Stimulated activated CD4-positive, alpha-beta T cell treated with anti-CD3 and anti-CD28 coated beads, Interleukin-15, amount 100 ng/mL, for 48 hours (primary cell): Measurements from ENCODE around the gene XPO1.
"Not testable (repeated sequence)": the region's sequence is repeated elsewhere in the genome, so short reads cannot be mapped to it uniquely, and the experiment has no call there.

Experiments
- DNase-seq, 2 donors: peaks; one replicate each; pipeline ENCODE4 v3.0.0-alpha.2; 2020; ENCODE audit warnings: low read depth in 2 of 2

Gene XPO1

DNA sequence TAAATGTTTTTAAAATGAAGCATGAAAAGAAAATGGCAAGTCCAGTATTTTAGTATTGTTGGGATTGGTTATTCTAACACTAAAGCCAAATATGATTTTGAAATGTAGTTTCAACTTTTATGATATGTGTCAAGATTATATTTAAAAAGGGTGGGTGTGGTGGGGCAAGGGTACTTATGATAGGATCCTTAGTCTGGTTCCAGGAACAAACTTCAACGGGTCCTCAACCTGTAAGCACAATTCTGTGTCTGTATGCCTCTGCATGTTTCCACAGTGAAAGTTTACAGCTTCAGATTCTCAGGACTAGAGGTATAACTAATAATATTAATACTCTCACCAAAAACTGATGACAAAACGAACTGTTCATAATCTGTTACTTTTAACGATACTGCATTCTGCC lies 73.1 kb downstream of the XPO1 start:
- DNase-seq = no peak

DNA sequence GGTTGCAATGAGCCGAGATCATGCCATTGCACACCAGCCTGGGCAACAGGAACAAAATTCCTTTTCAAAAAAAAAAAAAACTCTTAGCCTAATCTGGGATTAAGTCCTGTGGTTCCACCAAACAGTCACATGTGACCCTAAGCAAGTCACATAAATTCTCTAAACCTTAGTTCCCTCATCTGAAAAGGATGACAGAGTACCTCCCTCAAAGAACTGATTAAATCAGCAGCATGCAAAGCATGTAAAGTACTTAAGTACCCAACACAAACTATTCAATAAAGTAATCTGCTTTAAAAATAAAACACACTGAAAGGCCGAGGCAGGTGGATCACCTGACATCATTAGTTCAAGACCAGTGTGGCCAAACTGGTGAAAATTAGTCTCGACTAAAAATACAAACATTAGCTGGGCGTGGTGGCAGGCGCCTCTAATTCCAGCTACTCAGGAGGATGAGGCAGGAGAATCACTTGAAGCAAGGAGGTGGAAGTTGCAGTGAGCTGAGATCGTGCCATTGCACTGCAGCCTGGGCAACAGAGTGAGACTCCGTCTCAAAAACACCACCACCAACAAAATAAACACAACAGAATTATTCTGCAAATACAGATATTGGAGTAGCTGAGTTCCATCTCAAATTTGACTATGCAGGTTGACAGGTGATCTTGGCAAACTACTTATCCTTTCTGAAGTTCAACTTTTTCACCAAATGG lies 74.2 kb downstream of the XPO1 start:
- no peak for DNase-seq

DNA sequence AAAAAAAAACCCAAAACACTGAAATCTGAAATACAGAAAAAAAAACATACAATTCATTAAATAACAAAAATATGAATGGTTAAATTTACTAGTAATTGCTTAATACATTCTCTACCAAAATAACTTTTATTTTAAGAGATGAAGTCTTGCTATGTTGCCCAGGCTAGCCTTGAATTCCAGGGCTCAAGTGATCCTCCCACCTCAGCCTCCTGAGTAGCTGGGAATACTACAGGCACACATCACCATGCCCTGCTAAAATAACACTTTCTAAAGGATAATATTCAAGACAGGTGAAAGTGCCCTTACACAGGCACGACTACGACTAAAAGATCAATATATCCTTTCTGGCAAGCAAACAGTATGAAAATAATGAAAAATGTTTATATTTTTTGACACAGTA lies 76.8 kb downstream of the XPO1 start:
- DNase-seq = no peak

DNA sequence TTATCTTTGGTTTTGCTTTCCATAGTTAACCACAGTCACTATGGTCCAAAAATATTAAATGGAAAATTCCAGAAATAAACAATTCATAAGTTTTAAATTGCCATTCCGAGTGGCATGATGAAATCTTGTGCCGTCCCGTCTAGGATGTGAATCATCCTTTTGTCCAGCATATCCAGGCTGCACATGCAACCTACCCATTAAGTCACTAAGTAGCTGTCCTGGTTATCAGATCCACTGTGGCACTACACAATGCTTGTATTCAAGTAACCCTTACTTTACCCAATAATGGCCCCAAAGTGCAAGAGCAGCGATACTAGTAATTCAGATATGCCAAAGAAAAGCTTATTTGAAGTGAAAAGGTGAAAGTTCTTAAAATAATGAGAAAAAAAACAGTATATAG lies 78.0 kb downstream of the XPO1 start:
- DNase-seq = no peak

DNA sequence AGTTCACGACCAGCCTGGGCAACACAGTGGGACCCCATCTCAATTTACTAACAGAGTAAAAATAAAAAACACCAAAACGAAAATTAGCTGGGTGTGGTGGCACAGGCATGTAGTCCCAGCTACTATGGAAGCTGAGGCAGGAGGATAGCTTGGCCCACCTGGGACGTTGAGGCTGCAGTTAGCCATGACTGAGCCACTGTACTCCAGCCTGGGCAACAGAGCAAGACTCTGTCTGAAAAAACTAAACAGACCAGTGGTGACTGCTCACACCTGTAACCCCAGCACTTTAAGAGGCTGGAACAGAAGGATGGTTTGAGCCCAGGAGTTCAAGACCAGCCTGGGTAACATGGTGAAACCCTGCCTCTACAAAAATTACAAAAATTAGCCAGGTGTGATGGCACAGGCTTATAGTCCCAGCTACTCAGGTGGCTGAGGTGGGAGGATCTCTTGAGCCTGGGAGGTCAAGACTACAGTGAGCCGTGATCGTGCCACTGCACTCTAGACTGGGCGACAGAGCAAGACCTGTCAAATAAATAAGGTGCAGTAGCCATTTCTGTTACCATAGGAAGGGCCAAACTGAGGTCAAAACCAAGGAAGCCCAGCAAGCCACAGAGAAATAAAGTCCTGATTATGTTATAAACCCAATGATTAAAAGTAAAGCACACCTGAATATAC lies 81.3 kb downstream of the XPO1 start:
- no peak for DNase-seq

DNA sequence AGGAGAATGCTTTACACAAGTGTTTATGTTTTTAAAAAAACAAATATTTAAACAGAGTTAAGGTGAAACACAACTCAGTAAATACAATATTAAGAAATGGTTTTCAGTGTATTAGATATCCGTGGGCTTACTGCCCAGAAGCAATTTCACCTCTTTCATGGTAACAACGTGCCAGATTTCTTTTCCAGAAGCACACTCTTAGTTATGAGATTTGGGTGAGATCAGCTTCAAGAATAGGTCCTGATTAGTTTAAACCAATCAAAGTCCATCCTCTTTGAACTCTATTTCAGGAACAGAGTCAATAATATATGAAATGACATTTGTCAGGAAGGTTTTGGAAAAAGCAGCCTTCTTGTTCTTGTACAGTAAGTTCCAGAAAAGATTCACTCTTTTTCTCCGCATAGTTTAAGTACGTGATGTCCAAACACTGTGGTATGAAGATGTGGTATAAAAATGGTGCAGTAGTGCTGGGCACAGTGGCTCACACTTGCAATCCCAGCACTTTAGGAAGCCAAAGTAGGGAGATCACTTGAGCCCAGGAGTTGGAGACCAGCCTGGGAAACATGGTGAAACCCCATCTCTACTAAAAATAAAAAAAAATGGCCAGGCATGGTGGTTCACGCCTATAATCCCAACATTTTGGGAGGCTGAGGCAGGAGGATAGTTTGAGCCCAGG lies 81.9 kb downstream of the XPO1 start:
- DNase-seq = no peak

DNA sequence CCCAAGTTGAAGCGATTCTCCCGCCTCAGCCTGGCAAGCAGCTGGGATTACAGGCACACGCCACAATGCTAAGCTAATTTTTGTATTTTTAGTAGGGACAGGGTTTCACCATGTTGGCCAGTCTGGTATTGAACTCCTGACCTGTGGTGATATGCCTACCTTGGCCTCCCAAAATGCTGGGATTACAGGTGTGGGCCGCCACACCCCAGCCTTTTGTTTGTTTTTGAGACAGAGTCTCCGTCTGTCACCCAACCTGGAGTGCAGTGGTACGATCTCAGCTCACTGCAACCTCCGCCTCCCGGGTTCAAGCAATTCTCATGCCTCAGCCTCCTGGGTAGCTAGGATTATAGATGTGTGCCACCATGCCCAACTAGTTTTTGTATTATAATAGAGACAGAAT lies 83.2 kb downstream of the XPO1 start:
- not testable (repeated sequence) for DNase-seq

DNA sequence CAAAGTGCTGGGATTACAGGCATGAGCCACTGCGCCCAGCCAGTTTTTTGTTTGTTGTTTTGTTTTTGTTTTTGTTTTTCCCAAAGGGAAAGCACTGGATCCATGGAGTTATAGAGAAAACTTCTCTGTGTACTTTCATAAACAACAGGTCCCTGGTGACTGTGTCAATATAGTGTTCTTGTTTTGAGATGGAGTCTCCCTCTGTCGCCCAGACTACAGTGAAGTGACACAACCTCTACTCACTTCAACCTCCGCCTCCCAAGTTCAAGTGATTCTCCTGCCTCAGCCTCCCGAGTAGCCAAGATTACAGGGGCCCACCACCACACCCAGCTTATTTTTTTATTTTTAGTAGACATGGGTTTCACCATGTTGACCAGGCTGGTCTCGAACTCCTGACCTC lies 83.8 kb downstream of the XPO1 start:
- no peak for DNase-seq

DNA sequence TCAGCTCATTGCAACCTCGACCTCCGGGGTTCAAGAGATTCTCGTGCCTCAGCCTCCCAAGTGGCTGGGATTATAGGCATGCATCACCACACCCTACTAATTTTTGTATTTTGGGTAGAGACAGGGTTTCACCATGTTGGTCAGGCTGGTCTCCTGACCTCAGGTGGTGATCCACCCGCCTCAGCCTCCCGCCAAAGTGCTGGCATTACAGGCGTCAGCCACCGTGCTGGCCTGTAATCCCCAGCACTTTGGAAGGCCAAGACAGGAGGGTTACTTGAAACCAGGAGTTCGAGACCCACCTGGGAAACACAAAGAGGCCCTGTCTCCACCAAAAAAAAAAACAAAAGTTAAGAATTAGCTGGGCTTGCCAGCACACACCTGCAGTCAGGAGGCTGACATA lies 85.8 kb downstream of the XPO1 start:
- DNase-seq = no peak

DNA sequence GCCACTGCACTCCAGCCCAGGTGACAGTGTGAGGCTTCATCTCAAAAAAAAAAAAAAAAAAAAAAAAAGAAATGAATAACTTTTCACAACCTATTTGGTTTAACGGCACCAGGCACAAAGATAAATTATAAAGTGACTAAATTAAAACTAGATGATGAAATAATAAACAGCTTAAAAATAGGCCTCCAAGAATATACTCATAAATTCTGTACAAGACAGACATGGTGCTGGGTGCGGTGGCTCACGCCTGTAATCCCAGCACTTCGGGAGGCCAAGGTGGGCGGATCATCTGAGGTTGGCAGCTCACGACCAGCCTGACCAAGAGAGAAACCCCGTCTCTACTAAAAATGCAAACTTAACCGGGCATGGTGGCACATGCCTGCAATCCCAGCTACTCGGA lies 87.0 kb downstream of the XPO1 start:
- no peak for DNase-seq

DNA sequence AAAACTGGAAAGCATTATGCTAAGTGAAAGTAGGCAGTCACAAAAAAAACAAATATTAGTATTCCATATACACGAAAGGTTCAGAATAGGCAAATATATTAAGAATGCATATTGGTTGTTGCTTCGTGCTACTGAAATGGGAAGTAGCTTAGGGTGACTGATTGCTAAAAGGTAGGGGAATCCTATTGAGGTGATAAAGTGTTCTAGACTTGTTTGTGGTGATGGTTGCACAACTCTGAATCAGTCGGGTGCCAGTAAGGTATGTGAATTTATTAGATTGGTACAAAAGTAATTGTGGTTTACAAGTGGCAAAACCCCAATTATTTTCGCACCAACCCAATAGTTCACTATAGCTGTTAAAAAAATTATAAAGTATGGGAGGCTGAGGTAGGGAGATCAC lies 88.0 kb downstream of the XPO1 start:
- DNase-seq = no peak

DNA sequence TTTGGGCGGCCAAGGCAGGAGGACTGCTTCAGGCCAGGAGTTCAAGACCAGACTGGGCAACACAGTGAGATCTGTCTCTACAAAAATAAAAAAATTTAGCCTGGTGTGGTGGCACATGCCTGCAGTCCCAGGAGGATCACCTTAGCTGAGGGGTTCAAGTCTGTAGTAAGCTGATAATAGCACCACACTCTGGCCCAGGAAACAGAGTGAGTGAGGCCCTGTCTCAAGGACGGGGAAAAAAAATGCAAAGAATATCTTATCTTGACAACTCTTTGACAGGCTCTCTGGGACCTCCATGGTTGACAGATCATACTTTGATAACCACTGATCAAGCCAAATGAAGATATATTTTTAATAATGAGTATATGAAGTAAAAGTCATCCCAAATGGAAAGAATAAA lies 89.9 kb downstream of the XPO1 start:
- DNase-seq = no peak

DNA sequence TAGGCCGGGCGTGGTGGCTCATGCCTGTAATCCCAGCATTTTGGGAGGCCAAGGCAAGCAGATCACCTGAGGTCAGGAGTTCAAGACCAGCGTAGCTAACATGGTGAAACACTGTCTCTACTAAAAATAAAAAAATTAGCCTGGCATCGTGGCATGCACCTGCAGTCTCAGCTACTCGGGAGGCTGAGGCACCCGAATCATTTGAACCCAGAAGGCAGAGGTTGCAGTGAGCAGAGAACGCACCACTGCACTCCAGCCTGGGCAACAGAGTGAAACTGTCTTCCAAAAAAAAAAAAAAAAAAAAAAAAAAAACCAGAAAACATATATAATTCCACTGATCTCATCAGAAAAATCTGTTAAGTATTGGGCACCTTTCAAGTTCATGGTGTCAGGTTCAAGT lies 91.2 kb downstream of the XPO1 start:
- not testable (repeated sequence) for DNase-seq

DNA sequence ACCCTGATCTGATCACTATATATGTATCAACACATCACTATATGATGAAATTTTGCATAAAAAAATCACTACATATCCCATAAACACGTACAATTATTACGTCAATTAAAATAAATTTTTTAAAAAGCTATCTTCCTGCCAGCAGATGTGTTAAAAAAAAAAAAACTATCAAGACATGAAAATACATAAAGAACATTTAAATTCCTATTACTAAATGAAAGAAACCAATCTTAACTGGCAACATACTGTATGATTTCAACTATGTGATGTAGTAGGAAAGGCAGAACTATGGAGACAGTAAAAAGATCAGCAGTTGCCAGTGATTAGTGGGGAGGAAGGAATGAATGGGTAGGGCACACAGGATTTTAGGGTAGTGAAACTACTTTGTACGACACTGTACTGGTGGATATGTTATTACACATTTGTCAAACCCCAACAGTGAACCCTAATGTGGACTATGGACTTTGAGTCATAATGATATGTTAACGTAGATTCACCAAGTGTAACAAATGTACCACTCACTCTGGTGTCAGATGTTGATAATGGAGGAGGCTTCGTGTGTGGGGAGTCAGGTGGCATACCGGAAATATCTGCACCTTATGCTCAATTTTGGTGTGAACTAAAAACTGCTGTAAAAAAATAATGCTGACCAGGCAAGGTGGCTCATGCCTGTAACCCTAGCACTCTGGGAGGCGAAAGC lies 94.7 kb downstream of the XPO1 start:
- no peak for DNase-seq

DNA sequence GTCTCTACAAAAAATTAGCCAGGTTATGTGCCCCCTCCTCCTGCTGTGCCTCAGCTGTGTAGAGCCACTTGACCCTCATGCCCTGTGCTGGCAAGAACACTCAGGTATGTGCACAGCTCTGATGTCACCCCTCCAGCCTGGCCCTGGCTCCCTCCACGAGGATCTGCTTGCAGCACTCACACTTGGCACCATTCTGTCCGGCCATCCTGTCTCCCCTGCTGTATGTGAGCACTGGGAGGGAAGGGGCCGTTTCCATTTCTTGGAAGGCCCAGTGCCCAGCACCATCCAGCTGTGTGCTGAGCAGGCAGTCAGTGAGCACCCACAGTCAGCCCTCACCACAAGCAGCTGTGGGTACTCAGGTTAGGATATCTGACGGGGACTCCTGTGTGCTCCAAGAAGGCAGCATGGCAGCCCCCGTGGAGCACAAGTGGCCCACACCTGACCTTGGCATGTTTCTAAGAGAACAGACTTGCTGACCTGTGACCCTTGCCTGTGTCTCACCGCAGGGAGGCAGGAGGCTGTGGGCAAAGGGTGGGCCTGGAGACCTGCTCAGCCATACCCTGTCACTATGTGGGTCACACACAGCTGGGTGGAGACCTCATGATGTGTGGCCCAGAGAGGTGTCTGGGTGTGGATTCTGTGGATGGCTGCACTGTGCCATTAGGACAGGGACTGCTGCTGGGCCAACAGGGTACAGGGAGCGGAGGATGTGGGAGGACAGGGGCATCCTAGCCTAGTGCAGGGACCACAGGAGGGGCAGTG lies 98.7 kb downstream of the XPO1 start:
- DNase-seq = no peak

DNA sequence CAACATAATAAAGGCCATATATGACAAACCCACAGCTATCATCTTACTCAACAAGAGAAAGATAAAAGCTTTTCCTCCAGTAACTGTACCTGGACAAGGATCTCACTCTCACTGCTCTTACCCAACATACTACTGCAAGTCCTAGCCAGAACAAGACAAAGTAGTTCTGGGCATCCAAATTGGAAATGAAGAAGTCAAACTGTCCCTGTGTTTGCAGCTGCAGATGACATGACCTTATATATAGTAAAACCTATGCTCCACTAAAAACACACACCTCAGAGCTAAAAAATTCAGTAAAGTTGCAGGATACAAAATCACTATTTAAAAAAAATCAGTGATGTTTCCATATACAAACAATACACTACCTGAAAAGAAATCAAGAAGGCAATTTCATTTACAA lies 99.5 kb downstream of the XPO1 start:
- no peak for DNase-seq

DNA sequence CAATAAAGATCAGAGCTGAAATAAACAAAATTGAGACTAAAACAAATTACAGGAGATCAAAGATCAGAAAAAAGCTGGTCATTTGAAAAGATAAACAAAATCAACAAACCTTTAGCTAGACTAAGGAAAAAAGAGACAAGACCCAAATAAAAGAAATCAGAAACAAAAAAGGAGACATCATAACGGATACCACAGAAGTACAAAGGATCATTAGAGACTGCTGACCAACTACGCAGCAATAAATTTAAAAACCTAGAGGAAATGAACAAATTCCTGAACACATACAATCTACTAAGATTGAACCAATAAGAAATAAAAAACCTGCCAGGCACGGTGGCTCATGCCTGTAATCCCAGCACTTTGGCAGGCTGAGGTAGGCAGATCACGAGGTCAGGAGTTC lies 101.0 kb downstream of the XPO1 start:
- no peak for DNase-seq

DNA sequence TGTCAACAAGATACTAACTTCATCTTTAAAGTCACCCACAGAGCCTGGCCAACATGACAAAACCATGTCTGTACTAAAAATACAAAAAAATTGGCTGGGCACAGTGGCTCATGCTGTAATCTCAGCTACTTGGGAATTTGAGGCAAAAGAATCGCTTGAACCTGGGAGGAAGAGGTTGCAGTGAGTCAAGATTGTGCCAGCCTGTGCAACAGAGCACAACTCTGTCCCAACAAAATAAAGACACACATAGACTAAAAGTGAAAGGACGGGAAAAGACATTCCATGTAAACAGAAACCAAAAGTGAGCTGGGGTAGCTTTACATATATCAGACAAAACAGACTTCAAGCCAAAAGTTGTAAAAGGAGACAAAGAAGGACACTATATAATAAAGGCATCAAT lies 102.1 kb downstream of the XPO1 start:
- DNase-seq = no peak

DNA sequence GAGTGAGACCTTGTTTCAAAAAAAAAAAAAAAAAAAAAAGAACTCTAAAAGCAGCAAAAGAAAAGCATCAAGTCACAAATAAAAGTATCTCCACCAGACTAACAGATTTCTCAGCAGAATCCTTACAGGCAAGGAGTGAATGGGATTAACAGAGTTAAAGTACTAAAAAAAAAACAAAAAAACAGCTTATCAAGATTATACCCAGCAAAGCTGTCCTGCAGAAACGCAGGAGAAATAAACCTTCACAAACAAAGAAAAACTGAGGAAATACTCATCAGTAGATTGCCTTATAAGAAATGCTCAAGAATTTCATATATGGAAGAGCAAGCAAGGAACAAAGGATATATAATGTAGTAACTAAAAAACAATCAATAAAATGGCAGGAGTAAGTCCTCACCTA lies 102.9 kb downstream of the XPO1 start:
- DNase-seq = no peak

DNA sequence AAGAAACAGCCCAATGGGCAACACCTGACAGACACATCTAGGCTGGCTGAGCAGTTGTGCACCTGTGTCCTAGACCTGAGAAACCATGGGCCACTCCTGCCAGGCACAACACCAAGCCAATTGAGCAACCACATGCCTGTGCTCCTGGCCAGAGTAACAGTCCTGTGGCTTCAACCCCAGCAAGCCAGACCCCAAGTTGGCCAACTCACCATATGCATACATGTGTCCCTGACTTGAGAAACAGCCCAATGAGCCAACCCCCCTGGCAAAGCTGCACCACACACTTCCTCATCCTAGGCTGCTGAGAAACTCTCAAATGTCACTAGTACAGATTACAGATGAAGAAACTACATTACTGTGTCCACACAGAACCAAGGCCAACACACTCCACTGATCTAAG lies 103.8 kb downstream of the XPO1 start:
- no peak for DNase-seq

DNA sequence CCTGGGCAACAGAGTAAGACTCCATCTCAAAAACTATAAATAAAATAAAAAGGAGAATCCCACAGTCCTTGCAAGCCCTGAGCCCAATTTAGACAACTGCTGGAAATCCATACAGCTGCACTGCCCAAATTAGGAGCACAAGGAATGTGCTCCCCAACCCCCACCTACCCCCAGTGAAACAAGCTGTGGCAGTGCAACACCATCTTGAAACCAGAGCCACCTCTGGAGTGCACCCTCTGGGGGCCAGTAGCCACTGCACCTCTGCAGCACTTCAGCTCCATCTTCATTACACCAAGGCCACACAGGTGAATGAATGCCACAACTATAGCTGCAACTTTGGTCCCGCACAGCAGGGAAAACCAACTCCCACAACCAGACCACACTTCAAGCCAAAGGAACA lies 104.5 kb downstream of the XPO1 start:
- no peak for DNase-seq

DNA sequence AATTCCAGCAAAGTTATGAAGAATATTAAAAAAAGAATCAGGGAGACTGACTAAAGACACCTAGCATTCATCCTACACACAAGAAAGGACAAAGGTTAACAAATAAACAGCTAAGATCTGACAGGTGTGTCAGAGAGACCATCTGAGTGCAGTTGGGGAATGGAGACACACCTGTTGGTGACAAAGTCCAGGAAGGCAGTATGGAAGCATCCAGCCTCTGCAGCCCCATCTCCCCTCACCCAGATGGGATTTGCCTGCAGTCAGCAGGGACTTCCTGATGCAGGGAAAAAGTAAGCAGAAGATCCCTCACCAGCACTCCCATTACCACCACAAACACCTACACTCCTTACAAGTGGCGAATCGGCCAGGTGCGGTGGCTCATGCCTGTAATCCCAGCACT lies 105.2 kb downstream of the XPO1 start:
- no peak for DNase-seq
